Hepatic stellate cell (primary cell): ENCODE measurements around the gene ZNF488.
"Not testable (repeated sequence)": the region's sequence is repeated elsewhere in the genome, so short reads cannot be mapped to it uniquely, and the experiment has no call there.

ENCODE experiments used
- DNase-seq: peaks from one replicate; pipeline ENCODE4 v3.0.0; 2011; ENCODE audit warnings: low spot score

Gene ZNF488, protein sequence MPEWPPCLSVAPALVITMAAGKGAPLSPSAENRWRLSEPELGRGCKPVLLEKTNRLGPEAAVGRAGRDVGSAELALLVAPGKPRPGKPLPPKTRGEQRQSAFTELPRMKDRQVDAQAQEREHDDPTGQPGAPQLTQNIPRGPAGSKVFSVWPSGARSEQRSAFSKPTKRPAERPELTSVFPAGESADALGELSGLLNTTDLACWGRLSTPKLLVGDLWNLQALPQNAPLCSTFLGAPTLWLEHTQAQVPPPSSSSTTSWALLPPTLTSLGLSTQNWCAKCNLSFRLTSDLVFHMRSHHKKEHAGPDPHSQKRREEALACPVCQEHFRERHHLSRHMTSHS

DNA sequence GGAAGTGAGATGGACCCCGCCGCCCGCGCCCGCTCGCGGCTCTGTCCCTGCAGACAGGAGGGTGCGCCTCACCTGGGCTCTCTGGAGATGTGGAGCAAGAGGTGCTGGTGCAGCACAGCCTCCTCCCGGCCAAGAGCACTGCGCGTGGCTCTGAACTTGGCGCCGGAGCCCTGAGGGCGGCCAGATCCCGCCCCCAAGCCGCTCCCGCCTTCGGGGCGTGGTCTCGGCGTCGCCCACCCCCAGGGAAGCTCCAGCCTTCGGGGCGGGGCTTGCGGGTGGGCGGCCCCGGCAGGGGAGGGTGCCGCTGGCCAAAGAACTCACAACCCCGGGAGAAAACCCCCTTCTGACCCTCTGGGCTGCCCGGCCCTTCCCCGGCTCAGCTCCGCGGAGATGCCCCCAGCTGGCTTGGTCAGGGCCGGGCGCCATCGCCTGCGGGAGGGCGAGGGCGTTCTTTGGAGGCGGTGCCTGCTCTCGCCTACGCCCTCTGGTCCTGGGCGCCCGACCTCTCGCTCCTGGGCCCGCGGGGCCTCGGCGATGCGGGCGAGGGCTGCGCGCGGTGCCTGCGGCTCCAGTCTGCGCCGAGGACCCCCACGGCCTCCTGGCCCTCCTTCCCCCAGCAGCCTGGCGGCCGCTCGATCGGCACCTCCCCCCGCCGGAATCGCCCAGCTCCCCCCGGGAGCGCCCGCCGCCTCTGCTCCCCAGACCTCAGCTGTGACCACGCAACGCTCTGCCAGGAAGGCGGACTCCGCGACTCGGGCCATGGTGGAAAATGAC is at the start of gene ZNF488:
Gene ZNF488, minus strand, starts transcription at position 146 of the 774 bp plus-strand sequence. CDS start 15,464 bp downstream, outside the sequence.
- DNase-seq = peak; percentile 93

- DNase-seq = no peak
These were observed 41.8 kb upstream of the ZNF488 start for GRCh38 chr10:47425813-47426419.

DNA sequence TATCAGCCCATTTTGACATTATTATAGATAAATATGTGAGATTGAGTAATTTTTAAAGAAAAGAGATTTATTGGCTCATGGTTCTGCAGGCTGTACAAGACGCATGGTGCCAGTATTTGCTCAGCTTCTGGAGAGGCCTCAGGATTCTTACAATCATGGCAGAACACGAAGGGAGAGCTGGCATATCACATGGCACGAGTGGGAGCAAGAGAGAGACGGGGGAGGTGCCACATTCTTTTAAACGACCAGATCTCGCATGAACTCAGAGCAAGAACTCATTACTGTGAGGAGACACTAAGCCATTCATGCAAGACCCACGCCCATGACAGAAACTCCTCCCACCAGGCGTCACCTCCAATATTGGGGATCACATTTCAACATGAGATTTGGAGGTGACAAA is 40.1 kb upstream of the ZNF488 start:
- DNase-seq = no peak

- no peak for DNase-seq
These were observed 39.4 kb upstream of the ZNF488 start for GRCh38 chr10:47423476-47423875.

DNA sequence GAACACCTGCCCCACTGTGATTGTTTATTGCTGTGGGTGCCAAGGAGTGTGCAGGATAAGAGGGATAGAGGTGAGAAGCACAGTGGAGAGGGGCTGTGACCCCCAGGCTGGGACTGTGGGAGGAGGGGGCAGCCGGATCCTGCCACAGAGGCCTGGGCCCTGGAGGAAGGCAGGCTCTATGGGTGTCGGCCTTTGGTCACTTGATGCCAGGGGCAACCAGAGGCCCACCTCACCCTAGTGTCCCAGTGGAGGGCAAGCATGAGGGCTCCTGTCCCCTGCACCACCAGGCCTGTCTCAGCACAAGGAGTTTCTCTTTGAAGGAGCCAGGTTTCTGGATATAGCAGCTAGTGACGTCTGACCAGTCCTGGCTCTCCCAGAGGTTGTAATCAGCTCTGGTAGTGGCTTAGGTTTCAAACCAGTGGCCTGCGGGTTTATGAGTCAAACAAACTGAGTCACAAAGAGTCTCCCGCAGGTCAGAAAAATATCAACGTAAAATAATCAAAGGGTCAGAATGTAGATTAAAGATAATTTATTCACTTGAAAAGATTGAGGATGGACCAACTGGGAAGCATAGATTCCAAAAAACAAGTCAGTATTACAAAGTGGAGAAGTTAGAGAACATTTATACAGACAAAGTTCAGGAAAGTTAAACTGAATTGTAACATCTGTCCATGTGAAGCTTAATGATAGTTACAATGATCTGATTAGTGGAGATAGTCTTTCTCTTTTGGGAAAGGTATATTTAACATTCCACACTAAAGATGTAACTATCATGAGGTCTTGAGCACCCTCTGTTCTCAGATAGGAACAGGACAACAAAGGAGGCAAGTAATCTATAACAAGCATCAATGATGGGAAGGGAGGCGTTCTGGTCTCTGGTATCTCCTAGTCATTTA is 37.2 kb upstream of the ZNF488 start:
- DNase-seq = peak; percentile 55

DNA sequence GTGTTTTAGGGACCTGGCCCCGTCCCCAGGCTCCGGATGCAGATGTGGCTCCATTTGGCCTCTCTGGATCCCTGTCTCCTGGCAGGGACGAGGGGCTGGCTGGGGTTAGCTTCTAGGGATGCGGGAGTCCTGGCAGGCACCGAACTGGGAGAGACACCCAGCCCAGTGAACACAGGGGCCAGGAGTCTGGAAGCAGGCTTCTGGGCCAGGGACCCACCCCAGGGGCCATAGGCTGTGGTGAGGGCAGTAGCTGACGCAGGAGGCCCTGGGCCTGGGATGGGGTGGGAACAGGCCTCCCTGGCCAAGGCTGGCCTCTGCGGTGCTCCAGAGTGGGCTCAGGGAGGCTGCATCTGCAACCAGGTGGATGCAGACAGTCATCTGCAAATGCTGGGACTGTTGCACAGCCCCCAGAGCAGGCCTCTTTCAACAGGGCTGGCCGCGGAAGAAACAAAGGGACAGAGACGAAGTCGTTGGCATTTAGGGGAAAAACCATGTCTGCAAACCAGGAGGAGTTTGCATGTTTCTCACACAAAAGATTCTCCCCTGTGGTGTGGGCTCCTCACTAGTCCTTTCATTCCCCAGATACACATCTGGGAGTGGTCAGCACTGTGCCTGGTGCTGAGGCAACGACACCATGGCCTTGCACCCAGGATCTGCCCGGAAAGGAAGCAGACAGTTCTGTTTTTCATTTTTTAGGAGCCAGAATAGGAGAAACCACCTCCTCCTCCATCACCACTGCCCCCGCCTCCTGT is 36.4 kb upstream of the ZNF488 start:
- DNase-seq = no peak

- no peak for DNase-seq
These were observed 35.3 kb upstream of the ZNF488 start for GRCh38 chr10:47419421-47419820.

DNA sequence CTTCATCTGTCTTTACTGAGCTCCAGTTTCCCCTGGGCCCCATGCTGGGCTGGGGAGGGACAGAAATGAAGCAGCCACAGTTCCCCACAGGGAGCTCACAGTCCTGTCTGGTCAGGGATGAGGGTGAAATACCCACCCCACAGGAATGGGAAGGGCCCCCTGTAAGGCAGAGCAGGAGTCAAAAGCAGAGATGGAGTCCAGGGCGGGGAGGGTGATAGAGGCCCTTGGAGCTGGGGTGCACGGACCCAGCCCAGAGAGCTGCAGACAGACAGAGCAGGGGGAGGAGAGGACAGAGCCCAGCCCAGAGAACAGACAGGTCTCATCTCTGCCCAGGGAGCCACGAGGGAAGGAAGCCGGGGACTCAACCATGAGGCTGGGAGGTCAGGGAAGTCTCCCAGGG is 34.9 kb upstream of the ZNF488 start:
- no peak for DNase-seq

DNA sequence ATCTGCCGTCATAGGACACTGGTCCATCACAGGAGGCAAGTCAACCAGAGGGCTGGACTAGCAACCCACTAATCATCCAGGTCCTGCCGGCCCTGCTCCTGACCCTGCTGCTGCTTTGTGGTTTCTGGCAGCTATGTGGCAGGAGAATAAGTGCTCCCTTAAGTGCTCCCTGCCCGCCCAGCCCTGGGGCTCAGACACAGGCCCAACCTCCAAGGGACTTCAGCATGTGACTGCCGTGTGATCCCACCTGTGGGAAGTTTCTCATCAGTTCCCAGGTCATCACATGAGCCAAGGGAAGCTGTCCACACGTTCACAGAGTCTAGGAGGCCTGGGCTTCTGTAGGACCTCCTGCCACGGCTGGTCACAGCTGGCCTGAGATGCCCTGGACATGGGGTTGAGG is 34.2 kb upstream of the ZNF488 start:
- no peak for DNase-seq

GRCh38 chr10:47416305-47417218 is 32.5 kb upstream of the ZNF488 start:
- not testable (repeated sequence) for DNase-seq

GRCh38 chr10:47415520-47416304 is 31.6 kb upstream of the ZNF488 start:
- DNase-seq = no peak

- DNase-seq = no peak
These were observed 30.8 kb upstream of the ZNF488 start for GRCh38 chr10:47414752-47415519.

GRCh38 chr10:47414227-47414592 is 30.1 kb upstream of the ZNF488 start:
- DNase-seq = no peak

GRCh38 chr10:47413531-47414226 is 29.6 kb upstream of the ZNF488 start:
- DNase-seq = no peak

GRCh38 chr10:47412869-47413268 is 28.8 kb upstream of the ZNF488 start:
- no peak for DNase-seq

- no peak for DNase-seq
These were observed 28.2 kb upstream of the ZNF488 start for GRCh38 chr10:47412177-47412730.

GRCh38 chr10:47410862-47411261 is 26.8 kb upstream of the ZNF488 start:
- no peak for DNase-seq

GRCh38 chr10:47410271-47410670 is 26.2 kb upstream of the ZNF488 start:
- no peak for DNase-seq
